H1 (cell line): ENCODE measurements around the gene SLIT2. TPM values are rescaled to one million over a fixed set of nuclear protein-coding genes. Genes with fewer than 3 reads are reported as not detected.

Experiments
- CTCF ChIA-PET: fragments of 300-600 bp; sonication (Branson Sonifier 250); formaldehyde crosslinking; loops from one replicate; lab custom pipeline; 2021; ENCODE audit not compliant: partially characterized antibody; lab: Charles Lee
- POLR2A ChIA-PET: fragments of 300-600 bp; sonication (Branson Sonifier 250); formaldehyde crosslinking; loops from one replicate; lab custom pipeline; 2021; ENCODE audit warnings: inconsistent platforms; ENCODE audit not compliant: partially characterized antibody; lab: Charles Lee
- DNase-seq, 2 experiments: peaks; one replicate each; pipeline versions ENCODE4 v3.0.0 to v3.0.0-alpha.2; 2010 to 2022; ENCODE audit warnings: low spot score in 2 of 2, low read depth in 1 of 2, mixed read lengths in 1 of 2
- FAIRE-seq: peaks from 2 replicates; lab custom pipeline; 2011; peaks lifted over from hg19 to GRCh38; lab: Jason Lieb, UNC
- H2AFZ ChIP-seq: 2 replicates; pipeline ENCODE4 v1.8.1; 2012; ENCODE audit warnings: low read length, inconsistent platforms
- H2AK5ac ChIP-seq: 2 replicates; pipeline ENCODE4 v1.6.1; 2013; ENCODE audit warnings: low read depth, low read length
- H2BK120ac ChIP-seq: replicated peaks from 2 replicates; pipeline ENCODE3; 2013; ENCODE audit warnings: low read depth, low read length, inconsistent platforms
- H2BK12ac ChIP-seq: 2 replicates; pipeline ENCODE4 v1.6.1; 2013; ENCODE audit warnings: low read depth, low read length
- H2BK15ac ChIP-seq: 2 replicates; pipeline ENCODE4 v1.6.1; 2013; ENCODE audit warnings: low read length
- H2BK20ac ChIP-seq: 2 replicates; pipeline ENCODE4 v1.6.1; 2013; ENCODE audit warnings: low read length
- H2BK5ac ChIP-seq: 2 replicates; pipeline ENCODE4 v1.6.1; 2013; ENCODE audit warnings: low read depth, low read length
- H3K14ac ChIP-seq: 2 replicates; pipeline ENCODE4 v1.6.1; 2013; ENCODE audit warnings: inconsistent platforms; ENCODE audit not compliant: insufficient read length
- H3K18ac ChIP-seq: 2 replicates; pipeline ENCODE4 v1.6.1; 2013; ENCODE audit warnings: low read length; ENCODE audit errors: extremely low read depth
- H3K23ac ChIP-seq: 2 replicates; pipeline ENCODE4 v1.6.1; 2013; ENCODE audit warnings: inconsistent platforms; ENCODE audit not compliant: insufficient read length
- H3K23me2 ChIP-seq: 2 replicates; pipeline ENCODE4 v1.6.1; 2013; ENCODE audit warnings: low read depth, low read length
- H3K27ac ChIP-seq: 2 replicates; pipeline ENCODE4 v1.6.1; 2011; ENCODE audit warnings: low read depth, low read length, inconsistent platforms
- H3K27me3 ChIP-seq, 4 experiments: replicated peaks in 1 of 4; 1 replicate in 1 of 4; 2 replicates in 3 of 4; pipeline versions ENCODE4 v1.6.1 to v1.8.1; 2011 to 2013; ENCODE audit warnings: low read length in 3 of 4, mild to moderate bottlenecking in 3 of 4, inconsistent platforms in 2 of 4, mixed read lengths in 2 of 4, moderate library complexity in 1 of 4; ENCODE audit not compliant: control insufficient read depth in 3 of 4, insufficient read depth in 3 of 4; ENCODE audit errors: extremely low read depth in 1 of 4
- H3K36me3 ChIP-seq, 4 experiments: 2 replicates each; pipeline versions ENCODE4 v1.6.1 to v1.8.1; 2011 to 2013; ENCODE audit warnings: mild to moderate bottlenecking in 4 of 4, low read length in 3 of 4, moderate library complexity in 2 of 4, control low read depth in 1 of 4, inconsistent platforms in 1 of 4; ENCODE audit not compliant: insufficient read depth in 4 of 4, control insufficient read depth in 2 of 4
- H3K4ac ChIP-seq: replicated peaks from 2 replicates; pipeline ENCODE3; 2013; ENCODE audit warnings: low read length, low read depth, mixed read lengths, inconsistent platforms; ENCODE audit not compliant: insufficient read length
- H3K4me1 ChIP-seq, 4 experiments: replicated peaks in 1 of 4; 1 replicate in 1 of 4; 2 replicates in 3 of 4; pipeline versions ENCODE4 v1.6.1 to v1.8.1; 2011 to 2013; ENCODE audit warnings: low read length in 3 of 4, inconsistent platforms in 2 of 4, mixed read lengths in 1 of 4; ENCODE audit not compliant: insufficient read depth in 4 of 4, control insufficient read depth in 3 of 4
- H3K4me2 ChIP-seq, 2 experiments: 2 replicates each; pipeline versions ENCODE4 v1.6.1 to v1.8.1; 2011 to 2013; ENCODE audit warnings: low read depth in 2 of 2, low read length in 2 of 2, control low read depth in 1 of 2, inconsistent platforms in 1 of 2, mild to moderate bottlenecking in 1 of 2; ENCODE audit not compliant: insufficient read depth in 1 of 2
- H3K4me3 ChIP-seq, 4 experiments: fragments of 200-600, 300-600 bp in 1 of 4; sonication (generic), shearing (Covaris generic), sonication (Bioruptor Twin) in 1 of 4; 2 replicates each; pipeline versions ENCODE4 v1.5.1 to v1.8.1; 2011 to 2016; ENCODE audit warnings: low read length in 4 of 4, low read depth in 3 of 4, control low read depth in 2 of 4, inconsistent platforms in 2 of 4, mild to moderate bottlenecking in 2 of 4, mixed read lengths in 1 of 4, moderate library complexity in 1 of 4; ENCODE audit not compliant: insufficient read depth in 2 of 4; ENCODE audit errors: extremely low read depth in 1 of 4
- H3K56ac ChIP-seq: replicated peaks from 2 replicates; pipeline ENCODE3; 2013; ENCODE audit warnings: low read depth, mild to moderate bottlenecking, mixed read lengths, low read length, inconsistent platforms; ENCODE audit not compliant: insufficient read length
- H3K79me1 ChIP-seq: 2 replicates; pipeline ENCODE4 v1.6.1; 2013; ENCODE audit warnings: low read depth, low read length, control low read depth
- H3K79me2 ChIP-seq, 2 experiments: 2 replicates each; pipeline versions ENCODE4 v1.6.1 to v1.8.1; 2012 to 2013; ENCODE audit warnings: low read length in 2 of 2, mild to moderate bottlenecking in 2 of 2, inconsistent platforms in 1 of 2; ENCODE audit not compliant: insufficient read depth in 2 of 2, control insufficient read depth in 1 of 2
- H3K9ac ChIP-seq, 4 experiments: replicated peaks in 1 of 4; 1 replicate in 1 of 4; 2 replicates in 3 of 4; pipeline versions ENCODE4 v1.6.1 to v1.8.1; 2011 to 2013; ENCODE audit warnings: low read depth in 3 of 4, low read length in 3 of 4, control low read depth in 2 of 4, mild to moderate bottlenecking in 2 of 4, moderate library complexity in 2 of 4, inconsistent platforms in 1 of 4; ENCODE audit errors: extremely low read depth in 1 of 4
- H3K9me3 ChIP-seq, 2 experiments: 2 replicates each; pipeline versions ENCODE4 v1.6.1 to v1.8.1; 2012 to 2013; ENCODE audit warnings: mild to moderate bottlenecking in 2 of 2, moderate library complexity in 2 of 2, control low read depth in 1 of 2, inconsistent platforms in 1 of 2, low read depth in 1 of 2, low read length in 1 of 2, mixed read lengths in 1 of 2; ENCODE audit not compliant: insufficient read depth in 2 of 2
- H4K20me1 ChIP-seq, 2 experiments: replicated peaks in 1 of 2; 2 replicates each; pipeline versions ENCODE3 to v1.8.1; 2011 to 2013; ENCODE audit warnings: inconsistent platforms in 2 of 2, low read length in 2 of 2, mild to moderate bottlenecking in 1 of 2; ENCODE audit not compliant: insufficient read depth in 2 of 2, control insufficient read depth in 1 of 2
- H4K5ac ChIP-seq: 2 replicates; pipeline ENCODE4 v1.6.1; 2013; ENCODE audit warnings: low read length, low read depth, mixed read lengths, inconsistent platforms; ENCODE audit not compliant: insufficient read length
- H4K8ac ChIP-seq: 2 replicates; pipeline ENCODE4 v1.8.0; 2013; ENCODE audit warnings: mild to moderate bottlenecking, moderate library complexity, low read length, inconsistent platforms; ENCODE audit not compliant: insufficient read depth; ENCODE audit errors: extremely low read depth
- H4K91ac ChIP-seq: replicated peaks from 2 replicates; pipeline ENCODE3; 2013; ENCODE audit warnings: low read length, mixed read lengths, inconsistent platforms; ENCODE audit not compliant: insufficient read length
- GTF2F1 ChIP-seq: IDR thresholded peaks from 2 replicates; pipeline ENCODE4 v1.6.1; 2012; ENCODE audit warnings: low read depth, low read length, improper control_type of control experiment, borderline replicate concordance
- HDAC2 ChIP-seq, 2 experiments: fragments of 300-600 bp in 1 of 2; sonication (generic) in 1 of 2; IDR thresholded peaks; 2 replicates each; pipeline ENCODE4 v1.6.1; 2011 to 2012; ENCODE audit warnings: low read depth in 2 of 2, low read length in 2 of 2, mild to moderate bottlenecking in 2 of 2, moderate library complexity in 2 of 2, borderline replicate concordance in 1 of 2, inconsistent platforms in 1 of 2
- JUND ChIP-seq: IDR thresholded peaks from 2 replicates; pipeline ENCODE4 v1.6.1; 2011; ENCODE audit warnings: mild to moderate bottlenecking, improper control_type of control experiment, low read length
- KDM5A ChIP-seq: fragments of 200-600 bp; IDR thresholded peaks from 2 replicates; pipeline ENCODE4 v1.7.1; 2012; ENCODE audit warnings: mild to moderate bottlenecking, low read length, inconsistent platforms, mixed read lengths
- SP4 ChIP-seq: IDR thresholded peaks from 2 replicates; pipeline ENCODE4 v1.6.1; 2012; ENCODE audit warnings: low read length, inconsistent platforms
- SRF ChIP-seq: IDR thresholded peaks from 2 replicates; pipeline ENCODE4 v1.6.1; 2011; ENCODE audit warnings: mild to moderate bottlenecking, low read depth, low read length, moderate library complexity
- TEAD4 ChIP-seq: IDR thresholded peaks from 2 replicates; pipeline ENCODE4 v1.6.1; 2012; ENCODE audit warnings: low read depth, low read length, inconsistent platforms, mixed read lengths
- WGBS, 2 experiments: shearing (Covaris generic) in 1 of 2; methylation state at CpG; one replicate each; pipeline versions ENCODE4 v1.1.6 to v1.1.7; 2013 to 2015; ENCODE audit warnings: low lambda C conversion rate in 2 of 2, mixed read lengths in 2 of 2, inconsistent platforms in 1 of 2, low coverage in 1 of 2, missing lambda C conversion rate in 1 of 2; ENCODE audit not compliant: insufficient replicate concordance in 2 of 2, insufficient coverage in 1 of 2, insufficient read length in 1 of 2; ENCODE audit errors: extremely low coverage in 1 of 2, missing lambda C conversion rate in 1 of 2; 5-methylcytosine and 5-hydroxymethylcytosine counted together
- polyA plus RNA-seq, 7 experiments: library from polyadenylated mRNA; depleted of rRNA in 3 of 7; stranded (reverse) in 5 of 7; unstranded in 2 of 7; fragments of >200 nt in 5 of 7; fragments of 200-250 nt in 2 of 7; gene quantifications; 1 replicate in 5 of 7; 2 replicates in 1 of 7; 4 replicates in 1 of 7; pipeline versions ENCODE4 v1.2.1 to v1.2.3, GENCODE V29; 2011 to 2013; ENCODE audit warnings: missing spikeins in 2 of 7, mixed read lengths in 2 of 7
- total RNA-seq: library from RNA; stranded (reverse); fragmentation: NEBNext Ultra II Directional; extraction: Animal tissue kit (Norgen Biotek cat#: 25700); gene quantifications from 2 replicates; pipeline ENCODE4 v1.2.1, GENCODE V29; 2021
- TF ChIP-seq, protein P1 (sequence below), 3 experiments: IDR thresholded peaks; 1 replicate in 2 of 3; 2 replicates in 1 of 3; pipeline versions ENCODE4 v1.5.1 to v1.6.1; 2011; ENCODE audit warnings: low read length in 3 of 3, mild to moderate bottlenecking in 3 of 3, inconsistent platforms in 2 of 3, low read depth in 1 of 3, moderate library complexity in 1 of 3; ENCODE audit not compliant: insufficient read depth in 1 of 3; ENCODE audit errors: control extremely low read depth in 1 of 3
- TF ChIP-seq, protein P2 (sequence below): IDR thresholded peaks from 2 replicates; pipeline ENCODE4 v1.6.1; 2012; ENCODE audit warnings: low read length, inconsistent platforms
- TF ChIP-seq, protein P3 (sequence below): IDR thresholded peaks from 2 replicates; pipeline ENCODE4 v1.6.1; 2012; ENCODE audit warnings: inconsistent platforms

Gene SLIT2
- total and polyA plus RNA-seq, 2 of the 8 experiments (the other 6 are each of a cell fraction or from before 2014, with no cell fraction given), result 2.0 to 13.7 TPM

DNA sequence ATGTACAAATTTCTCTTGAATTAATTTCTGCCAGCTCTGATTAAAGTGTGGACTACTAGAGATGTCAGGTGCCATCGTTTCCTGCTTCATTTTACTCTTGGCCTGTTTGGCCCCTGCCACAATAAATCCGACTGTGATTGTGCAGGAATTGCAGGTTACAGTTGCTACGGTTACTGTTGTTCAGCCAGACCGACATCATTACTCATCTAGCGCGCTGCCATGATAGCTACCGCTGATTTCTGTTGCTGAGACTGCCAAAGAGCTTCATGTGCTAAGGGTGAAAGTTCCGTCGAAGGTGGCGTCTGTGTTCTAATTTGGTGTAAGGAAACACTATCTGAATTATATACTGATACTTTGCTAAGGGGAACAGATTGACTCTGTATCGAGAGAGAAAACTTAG, 22.1 kb downstream of the SLIT2 start:
- no peak for FAIRE-seq

More for the DNA sequence above, 22.1 kb downstream of the SLIT2 start:
- CTCF ChIA-PET, result interaction anchor here (0.7 kb wide), 1 partner anchor 13 kb away, joined by 3 read pairs; no protein-coding TSS in a partner anchor
- Histone ChIP-seq H4K5ac (no peak overlapping the region), H3K79me1 (no peaks in the 10 kb centered on the region), H3K27ac (no peak overlapping the region), H3K4me1 (no peaks in the 10 kb centered on the region), H3K79me2 (no peaks in the 10 kb centered on the region), H3K14ac (no peak overlapping the region), H4K8ac (no peak overlapping the region), H3K23ac (no peak overlapping the region), H2AK5ac (no peak overlapping the region), H3K4me3 (no peak overlapping the region), H2BK5ac (no peak overlapping the region), H3K4ac (no peak overlapping the region), H2BK20ac (no peak overlapping the region), H3K23me2 (no peaks in the 10 kb centered on the region), H3K18ac (no peak overlapping the region), H3K9ac (no peak overlapping the region), H3K27me3 (no peaks in the 10 kb centered on the region), H2BK15ac (no peak overlapping the region), H2BK120ac (no peak overlapping the region), H4K20me1 (no peaks in the 10 kb centered on the region), H3K56ac (no peak overlapping the region), H2AFZ (no peak overlapping the region), H3K4me2 (no peak overlapping the region), H4K91ac (no peak overlapping the region), H3K9me3 (no peaks in the 10 kb centered on the region), H2BK12ac (no peak overlapping the region), H3K36me3 (no peaks in the 10 kb centered on the region)
- DNase-seq, result no peak
- POLR2A ChIA-PET, result interaction anchor here (1.0 to 1.2 kb wide), 3 partner anchors 9 to 22 kb away, joined by 3 to 4 read pairs (median 4); partner anchors contain the start of gene SLIT2
- TF ChIP-seq HDAC2 (IDR thresholded peaks at IDR 0.05; ENCODE audit: borderline replicate concordance in 1 of 2, low read depth in 2 of 2, low read length in 2 of 2) (no peak), GTF2F1 (no peak), KDM5A (no peak), SP4 (no peak), TEAD4 (no peak), JUND (no peak), SRF (no peak)
- TF ChIP-seq, protein P1, sequence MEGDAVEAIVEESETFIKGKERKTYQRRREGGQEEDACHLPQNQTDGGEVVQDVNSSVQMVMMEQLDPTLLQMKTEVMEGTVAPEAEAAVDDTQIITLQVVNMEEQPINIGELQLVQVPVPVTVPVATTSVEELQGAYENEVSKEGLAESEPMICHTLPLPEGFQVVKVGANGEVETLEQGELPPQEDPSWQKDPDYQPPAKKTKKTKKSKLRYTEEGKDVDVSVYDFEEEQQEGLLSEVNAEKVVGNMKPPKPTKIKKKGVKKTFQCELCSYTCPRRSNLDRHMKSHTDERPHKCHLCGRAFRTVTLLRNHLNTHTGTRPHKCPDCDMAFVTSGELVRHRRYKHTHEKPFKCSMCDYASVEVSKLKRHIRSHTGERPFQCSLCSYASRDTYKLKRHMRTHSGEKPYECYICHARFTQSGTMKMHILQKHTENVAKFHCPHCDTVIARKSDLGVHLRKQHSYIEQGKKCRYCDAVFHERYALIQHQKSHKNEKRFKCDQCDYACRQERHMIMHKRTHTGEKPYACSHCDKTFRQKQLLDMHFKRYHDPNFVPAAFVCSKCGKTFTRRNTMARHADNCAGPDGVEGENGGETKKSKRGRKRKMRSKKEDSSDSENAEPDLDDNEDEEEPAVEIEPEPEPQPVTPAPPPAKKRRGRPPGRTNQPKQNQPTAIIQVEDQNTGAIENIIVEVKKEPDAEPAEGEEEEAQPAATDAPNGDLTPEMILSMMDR (IDR thresholded peaks at IDR 0.05; ENCODE audit: control extremely low read depth in 1 of 3, insufficient read depth in 1 of 3, low read depth in 1 of 3, low read length in 3 of 3), result no peak
- TF ChIP-seq, protein P2, sequence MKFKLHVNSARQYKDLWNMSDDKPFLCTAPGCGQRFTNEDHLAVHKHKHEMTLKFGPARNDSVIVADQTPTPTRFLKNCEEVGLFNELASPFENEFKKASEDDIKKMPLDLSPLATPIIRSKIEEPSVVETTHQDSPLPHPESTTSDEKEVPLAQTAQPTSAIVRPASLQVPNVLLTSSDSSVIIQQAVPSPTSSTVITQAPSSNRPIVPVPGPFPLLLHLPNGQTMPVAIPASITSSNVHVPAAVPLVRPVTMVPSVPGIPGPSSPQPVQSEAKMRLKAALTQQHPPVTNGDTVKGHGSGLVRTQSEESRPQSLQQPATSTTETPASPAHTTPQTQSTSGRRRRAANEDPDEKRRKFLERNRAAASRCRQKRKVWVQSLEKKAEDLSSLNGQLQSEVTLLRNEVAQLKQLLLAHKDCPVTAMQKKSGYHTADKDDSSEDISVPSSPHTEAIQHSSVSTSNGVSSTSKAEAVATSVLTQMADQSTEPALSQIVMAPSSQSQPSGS, result no peak
- TF ChIP-seq, protein P3, sequence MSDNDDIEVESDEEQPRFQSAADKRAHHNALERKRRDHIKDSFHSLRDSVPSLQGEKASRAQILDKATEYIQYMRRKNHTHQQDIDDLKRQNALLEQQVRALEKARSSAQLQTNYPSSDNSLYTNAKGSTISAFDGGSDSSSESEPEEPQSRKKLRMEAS, result no peak
- WGBS, 2 experiments, result 92% methylated on average over 11 of the region's 11 CpGs; no CpG with 5 or more reads in 1 of the 2 experiments
